ENCODE results near the gene RGS6.

RGS6 gene

DNA sequence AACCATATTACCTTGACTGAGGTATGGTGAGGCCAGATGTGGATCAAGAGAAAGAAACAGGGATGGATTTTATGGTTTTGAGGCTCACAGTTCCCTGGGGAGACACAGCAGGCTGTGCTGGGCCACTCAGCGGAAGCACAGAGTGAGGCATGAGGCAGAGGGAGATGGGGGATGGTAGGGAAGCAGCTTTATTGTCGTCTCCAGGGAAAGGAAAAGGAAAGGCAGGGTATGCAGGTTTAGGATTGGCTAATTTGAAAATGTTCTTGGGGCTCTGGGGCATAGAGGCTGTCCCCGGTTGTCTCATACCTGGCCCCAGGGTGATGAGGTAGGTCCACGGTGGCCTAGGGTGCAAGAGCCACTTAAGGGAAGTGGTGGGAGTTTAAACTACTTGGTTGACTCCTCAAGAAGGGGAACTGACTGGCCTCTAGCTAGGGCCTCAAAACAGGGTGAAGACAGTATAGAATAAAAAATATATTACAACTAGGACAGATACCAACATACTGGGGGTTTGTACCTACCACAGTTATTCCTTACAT, 322.8 kb downstream of the RGS6 start:
- no peak for DNase-seq

DNA sequence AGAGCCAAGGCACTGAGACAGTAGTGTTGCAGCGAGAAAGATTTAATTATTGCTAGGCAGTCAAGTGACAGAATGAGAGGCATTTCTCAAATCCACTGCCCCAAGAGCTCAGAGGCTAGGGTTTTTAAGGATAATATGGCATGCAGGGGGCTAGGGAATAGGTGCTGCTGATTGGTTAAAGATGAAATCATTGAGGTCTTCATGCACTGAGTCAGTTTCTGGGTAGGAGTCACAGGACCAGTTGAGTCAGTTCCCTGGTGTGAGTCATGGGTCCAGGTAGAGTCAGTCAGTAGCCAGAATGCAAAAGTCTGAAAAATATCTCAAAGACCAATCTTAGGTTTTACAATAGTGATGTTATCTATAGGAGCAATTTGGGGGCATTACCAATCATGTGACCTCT, 323.8 kb downstream of the RGS6 start:
- no peak for DNase-seq

DNA sequence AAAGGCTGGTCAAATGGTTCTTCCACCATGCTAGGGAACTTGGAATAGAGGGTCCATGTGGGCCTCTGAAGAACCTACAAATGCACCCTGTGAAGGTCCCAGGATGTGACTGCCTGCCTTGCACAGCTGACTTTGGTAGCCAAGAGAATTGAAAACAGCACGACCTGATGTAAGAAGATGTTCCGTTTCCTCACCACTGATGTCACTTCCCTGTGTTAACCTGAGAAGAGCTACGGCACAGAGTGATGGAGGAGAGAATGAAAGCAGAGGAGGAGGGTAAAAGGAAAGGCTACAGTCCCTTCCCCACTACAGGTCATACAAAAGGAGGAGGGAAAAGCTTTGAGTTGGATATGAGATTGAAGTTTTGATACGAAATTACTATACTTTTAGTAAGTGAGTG, 328.8 kb downstream of the RGS6 start:
- DNase-seq, result no peak

DNA sequence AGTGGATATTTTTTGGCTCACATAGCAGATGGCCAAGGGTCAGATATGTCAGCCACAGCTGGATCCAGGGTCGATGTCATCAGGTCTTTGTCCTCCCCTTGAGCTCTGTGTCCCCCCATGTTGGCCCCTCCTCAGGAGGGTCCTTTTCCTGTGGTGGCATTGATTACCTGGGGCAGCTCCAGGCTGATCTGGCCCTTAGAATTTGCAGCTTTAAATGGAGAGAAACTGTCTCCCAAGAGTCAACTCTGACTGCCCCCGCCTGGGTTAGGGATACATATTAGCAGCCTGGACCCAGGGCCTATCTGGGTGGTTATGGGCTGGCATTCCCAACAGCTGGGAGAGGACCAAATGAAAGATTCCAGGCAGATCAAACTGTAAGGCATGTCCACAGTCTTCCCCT, 330.5 kb downstream of the RGS6 start:
- no peak for DNase-seq

DNA sequence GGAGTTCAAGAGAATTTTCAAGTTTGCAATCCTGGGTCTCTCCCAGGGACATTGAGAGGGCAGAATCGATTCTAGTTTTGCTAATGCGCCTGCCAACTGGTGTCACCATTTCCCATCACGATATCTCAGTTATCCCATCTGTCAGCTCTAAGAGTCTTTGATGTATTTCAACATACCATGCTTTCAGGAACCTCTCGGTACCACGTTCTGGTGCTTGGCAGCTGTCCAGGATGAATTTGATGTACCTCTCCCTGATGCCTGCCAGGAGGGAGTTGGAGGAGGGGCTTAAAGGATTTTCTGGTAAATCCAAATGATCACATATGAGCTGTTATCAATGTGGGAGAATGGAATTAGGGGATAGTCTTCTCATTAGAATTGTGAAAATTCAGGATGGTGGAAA, 332.5 kb downstream of the RGS6 start:
- DNase-seq, result no peak

DNA sequence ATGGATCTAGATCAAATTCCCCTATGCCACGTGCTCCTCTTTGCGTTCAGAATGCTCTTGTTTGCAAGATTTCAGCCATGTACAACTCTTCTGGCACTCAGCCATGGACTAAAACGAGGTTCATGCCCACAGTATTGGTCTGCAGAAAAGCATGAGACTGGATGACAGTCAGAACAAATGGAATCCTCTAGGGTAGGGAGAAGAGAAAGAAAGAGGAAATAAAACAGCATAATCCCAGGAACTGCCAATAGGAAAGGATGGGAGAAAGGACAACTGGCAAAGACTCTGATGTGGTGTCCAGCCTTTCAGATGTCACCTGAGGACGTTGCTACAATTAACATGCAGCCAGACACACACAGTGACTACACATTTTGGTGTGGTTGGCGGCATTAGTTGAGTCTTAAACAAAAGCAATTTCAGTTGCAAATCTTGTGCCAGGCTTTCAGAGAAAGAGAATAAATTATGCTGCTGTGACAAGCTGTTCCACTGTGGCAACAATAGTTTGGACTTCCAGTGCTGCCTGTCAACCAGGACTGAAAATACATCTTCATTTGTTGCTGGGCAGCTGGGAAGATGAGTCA, 338.0 kb downstream of the RGS6 start:
- DNase-seq, result no peak

DNA sequence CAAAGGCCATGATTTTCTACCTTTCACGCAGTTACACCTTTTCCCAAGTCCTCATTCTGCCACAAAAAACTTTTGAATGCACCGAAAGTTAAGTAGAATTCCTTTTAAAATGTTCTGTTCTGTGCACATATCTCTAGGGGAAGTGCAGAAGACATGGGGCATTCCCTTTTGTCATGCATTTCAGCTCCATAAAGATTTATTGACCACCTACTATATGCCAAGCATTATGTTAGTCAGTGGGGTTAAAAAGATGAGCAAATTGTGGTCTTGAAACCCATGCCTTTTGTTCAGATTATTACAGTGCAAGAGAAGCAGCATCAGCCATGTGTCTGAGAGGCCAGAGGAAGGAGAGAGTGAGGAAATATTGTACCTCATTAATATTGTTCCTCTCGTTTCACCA, 338.5 kb downstream of the RGS6 start:
- DNase-seq, result no peak

DNA sequence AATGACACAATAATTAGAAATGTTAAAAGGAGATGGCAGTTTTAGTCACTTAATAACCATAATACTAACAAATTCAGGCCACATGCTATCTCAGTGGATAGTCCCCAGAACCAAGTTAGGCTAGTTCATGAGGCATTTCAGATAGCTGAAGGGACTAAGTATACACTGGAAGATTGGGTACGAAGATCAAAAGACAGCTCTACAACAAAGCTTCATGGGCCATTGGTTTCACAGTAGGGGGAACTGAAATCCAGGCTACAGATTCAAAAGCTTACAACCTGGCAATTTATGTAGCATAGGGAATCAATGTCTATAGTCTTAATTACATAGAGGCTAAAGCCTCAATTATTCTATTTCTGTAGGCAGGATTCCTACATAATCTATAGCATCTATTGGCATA, 343.0 kb downstream of the RGS6 start:
- no peak for DNase-seq

DNA sequence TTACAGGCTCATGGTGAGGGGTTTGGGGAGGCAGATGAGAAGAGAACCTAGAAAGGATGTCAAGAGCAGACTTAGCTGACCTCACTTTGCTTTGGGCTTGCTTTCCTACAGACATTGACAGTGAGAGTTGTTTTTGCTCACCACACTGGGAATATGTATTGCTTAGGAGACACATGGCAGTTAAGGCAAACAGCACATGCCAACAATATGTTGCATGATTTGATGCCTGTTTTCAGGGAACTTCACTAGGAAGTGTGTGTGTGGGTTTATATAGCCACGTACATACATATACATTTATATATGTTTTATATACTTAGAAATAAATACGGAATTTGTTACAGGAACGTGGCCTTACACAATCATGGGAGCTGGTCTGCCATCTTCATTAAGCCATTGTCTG, 346.1 kb downstream of the RGS6 start:
- no peak for DNase-seq

DNA sequence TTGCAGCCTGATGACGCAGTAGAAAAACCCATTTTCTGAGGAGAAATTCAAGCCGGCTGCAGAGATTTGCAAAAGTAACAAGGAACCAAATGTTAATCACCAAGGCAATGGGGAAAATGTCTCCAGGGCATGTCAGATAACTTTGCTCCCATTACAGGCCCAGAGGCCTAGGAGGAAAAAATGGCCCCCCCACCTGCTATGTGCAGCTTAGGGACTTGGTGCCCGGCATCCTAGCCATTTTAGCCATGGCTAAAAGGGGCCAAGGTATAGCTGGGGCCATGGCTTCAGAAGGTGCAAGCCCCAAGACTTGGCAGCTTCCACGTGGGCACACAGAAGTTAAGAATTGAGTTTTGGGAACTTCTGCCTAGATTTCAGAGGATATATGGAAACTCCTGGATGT, 351.9 kb downstream of the RGS6 start:
- no peak for DNase-seq

DNA sequence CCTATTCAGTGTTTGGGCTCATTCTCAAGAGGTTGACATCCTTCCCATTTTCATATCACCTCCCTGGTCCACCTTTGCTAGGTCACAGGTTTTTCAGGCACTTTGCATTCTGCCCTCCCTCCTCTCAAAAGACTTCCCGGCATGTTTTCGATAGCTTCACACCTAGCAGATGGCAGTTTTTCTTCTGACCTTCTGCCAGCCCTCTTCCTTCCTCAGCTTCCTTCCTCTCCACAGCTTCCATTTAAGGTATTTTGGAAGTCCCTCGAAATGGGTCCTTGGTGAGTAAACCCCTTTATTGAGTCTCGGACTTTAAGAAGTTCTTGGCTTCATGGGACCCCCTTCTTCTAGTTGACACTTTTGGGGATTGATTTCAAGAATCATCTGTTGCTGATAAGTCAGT, 358.0 kb downstream of the RGS6 start:
- no peak for DNase-seq

DNA sequence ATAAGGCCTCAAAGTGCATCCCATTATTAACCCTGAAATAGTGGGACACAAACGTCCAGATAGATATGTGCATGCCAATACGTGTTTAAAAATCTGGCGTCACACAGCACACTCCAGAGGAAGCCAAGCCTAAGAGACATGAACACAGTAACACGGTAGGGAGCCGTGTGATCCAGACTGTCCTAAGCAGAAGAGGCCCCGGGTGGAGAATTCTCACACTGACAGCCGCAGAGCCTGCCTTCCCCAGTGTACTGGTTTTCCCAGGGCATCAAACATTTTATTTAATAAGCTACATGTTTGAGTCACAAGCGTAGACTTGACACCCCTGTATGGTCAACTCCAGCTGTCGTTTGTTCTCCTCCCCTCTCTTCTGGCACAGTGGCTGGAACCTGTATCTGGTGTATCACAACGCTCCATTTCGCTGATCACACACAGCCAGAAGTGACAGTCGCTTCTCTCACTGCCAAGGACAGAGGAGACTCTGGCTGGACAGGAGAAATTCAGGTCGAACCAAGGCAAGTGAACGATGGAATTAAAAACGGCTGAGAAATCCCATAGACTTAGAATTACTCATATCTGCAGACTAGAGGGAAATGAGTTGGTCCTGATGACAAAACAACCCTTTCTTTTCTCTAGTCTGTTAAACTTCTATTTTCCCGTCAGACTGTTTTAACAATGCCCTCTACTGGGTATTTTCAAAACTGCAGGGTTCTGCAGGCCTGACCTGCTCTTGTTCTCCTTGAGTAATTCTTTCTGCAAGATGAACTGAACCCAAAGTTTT, 359.9 kb downstream of the RGS6 start:
- DNase-seq, result no peak

DNA sequence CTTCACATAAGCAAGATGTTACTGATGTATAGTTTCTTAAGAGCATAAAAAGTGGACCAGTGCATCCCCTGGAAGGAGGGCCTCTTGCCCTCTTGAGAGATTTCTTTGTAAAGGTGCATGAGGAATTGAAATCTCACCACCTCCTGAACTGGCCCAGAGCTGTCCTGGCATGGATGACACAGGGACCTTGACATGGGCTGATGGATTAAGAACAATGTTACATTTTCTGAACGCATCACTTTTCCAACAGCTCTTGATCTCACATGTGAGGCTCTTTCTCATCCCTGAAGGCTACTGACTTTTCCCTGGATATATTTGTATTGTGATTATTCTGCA, 360.4 kb downstream of the RGS6 start:
- DNase-seq, result no peak

DNA sequence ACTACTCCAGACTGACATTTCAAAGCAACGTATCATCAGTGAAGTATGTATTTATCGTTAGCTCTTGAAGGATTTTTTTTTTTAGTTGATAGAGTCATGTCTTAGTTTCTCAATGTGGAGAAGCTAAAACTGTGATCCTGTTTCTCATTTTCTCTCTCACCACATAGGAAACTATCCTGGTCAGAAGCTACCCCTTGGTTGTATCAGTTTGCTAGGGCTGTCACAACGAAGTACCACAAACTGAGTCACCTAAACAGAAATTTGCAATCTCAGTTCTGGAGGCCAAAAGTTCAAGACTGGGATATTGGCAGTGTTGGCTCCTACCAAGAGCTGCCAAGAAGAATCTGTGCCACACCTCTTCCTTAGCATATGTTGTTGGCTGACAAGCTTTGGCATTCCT, 369.1 kb downstream of the RGS6 start:
- no peak for DNase-seq

DNA sequence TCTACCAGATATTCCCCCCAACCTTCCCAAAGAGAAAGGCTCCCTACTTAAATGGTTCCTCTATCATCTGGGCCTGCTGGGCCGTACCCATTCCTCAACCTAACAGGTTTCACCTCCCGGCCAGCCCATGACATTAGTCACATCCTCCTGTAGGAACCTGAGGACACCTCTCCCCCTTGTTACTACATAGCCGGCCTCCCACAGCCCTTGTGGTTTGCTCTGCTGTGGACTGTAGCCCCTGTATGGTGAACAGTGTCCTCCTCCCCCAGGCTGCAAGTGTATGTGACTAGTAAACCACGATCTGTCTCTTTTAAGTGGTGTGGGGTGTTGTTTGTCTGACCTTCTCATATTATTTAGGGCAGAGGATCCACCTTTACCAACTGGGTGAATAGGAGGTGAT, 371.7 kb downstream of the RGS6 start:
- DNase-seq, result no peak

DNA sequence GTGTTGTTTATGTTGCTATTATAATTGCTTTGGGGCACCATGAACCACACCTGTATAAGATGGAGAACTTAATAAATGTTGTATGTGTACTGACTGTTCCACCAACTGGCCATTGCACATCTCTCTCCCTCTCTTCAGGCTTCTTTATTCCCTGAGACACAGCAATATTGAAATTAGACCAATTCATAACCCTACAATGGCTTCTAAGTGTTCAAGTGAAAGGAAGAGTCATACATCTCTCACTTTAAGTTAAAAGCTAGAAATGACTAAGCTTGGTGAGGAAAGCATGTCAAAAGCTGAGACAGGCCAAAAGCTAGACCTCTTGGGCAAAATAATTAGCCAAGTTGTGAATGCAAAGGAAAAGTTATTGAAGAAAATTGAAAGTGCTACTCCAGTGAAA, 373.3 kb downstream of the RGS6 start:
- DNase-seq, result no peak

DNA sequence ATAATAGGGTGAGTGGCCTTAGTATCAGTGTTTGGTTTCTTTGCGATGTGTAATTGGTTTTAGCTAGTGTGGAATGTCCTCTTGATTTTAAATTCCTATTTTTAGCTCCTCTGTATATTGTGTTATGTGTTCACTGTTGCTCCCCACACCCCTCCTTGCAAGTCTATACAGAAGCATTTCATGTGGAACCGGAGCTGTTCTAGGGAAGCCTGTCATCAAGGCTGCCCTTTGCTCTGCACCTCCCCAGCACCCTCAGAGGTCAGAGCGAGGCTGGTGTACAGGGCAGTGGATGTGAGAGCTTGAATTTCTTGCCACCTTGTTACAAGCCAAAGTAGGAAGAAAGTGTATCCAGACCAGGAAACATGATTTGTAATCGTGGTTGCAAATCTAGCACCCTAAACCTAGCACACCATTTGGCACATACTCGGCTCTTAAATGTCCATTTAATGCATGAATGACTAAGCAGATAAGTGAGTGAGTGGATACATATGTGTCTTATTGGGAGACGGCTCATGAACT, 376.8 kb downstream of the RGS6 start:
- no peak for DNase-seq

DNA sequence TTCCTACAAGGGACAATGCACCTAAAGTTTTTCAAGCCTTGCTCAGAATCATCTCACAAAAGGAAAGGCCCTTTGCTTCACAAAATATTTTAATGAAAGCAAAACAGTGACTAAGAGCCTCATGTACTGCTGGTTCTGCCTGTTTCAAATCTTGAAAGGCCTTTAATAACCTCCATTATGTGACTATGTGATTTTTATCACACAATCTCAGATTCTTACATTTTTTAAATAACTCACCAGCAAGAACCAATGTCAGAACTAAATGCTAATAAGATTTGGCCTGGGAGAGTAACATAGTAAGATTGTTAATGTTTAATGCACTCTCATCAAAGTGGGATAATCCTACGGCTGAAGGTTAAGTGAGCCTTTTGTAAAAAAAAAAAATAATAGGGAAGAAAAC, 378.9 kb downstream of the RGS6 start:
- no peak for DNase-seq

DNA sequence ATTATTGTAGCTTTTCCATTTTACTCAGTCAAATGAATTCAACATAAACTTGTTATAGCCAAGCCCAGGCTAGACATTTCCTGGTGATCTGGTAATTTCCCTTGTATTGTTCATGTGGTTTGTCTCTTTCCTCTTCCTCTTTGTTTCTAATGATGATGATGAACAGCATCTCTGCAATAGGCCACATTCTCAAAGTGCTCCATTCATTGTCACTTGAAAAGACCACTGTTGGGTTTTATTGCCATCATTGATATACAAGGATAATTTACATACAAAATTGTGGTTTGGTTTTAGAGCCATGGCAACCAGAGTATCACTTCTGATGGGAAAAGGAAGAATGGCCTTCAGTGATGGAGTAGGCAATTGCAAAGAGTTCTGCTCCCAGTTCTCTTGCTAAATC, 379.3 kb downstream of the RGS6 start:
- no peak for DNase-seq

DNA sequence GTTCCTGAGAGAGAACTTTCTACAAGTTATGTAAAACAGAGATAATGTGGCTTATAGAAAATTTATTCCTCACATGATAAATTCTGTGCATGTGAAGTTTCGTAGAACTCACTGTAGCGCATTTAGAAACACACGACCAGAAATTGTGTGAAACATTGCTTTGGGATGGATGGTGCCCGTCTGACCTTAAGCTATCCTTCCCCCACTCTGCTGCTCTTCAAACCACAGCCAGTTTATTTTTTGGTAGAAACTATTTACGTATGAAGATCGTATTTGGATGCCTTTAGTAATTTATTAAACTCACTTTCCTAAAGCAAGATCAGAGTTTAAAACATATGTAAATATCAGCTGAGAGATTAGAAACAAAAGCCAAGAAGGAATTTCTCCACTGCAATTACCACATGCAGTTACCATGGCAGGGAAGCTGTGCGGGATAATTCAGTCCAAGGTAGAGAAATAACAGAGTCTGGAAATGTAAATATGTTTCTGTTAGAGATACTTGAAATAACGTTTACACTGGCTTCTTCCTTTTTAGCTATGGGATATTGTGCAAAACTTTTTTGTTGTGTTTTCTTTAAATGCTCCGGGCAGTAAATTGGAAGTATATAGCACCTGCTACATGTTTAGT, 382.7 kb downstream of the RGS6 start:
- no peak for DNase-seq

DNA sequence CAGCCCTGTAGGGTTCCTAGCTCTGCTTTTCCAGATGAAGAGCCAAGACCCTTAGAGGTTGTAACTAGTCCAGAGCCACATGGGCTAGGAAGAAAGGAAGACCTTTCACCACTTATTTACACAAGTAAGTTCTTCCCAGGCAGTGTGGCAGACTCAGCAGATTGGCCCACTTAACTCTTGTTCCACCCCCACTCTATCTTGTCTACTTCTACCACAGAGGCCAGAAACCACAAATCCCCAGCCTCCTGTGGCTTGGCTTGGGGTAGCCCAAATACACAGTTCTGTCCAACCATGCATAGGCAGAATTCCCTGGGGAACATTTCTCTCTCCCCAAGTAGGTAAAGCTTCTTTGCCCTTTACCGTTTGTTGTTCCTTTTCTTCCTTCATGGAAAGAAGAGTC, 383.5 kb downstream of the RGS6 start:
- DNase-seq, result no peak

DNA sequence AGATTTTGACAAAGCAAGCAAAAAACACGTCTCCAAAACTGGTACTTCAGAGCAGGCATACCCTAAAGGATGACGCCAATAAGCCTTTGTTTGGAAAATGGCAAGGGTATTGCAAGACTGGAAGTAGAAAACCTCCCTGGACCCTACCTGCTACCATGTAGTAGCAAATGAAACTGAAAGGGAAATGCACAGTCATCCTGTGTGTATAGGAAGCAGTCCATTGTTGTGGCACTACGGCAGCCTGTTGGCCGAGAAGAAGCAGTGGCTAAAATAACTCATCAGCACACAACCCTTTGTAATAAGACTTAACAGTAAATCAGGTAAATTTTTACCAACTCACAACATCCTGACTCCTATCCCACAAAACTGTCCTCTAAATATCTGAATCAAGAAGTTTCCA, 386.4 kb downstream of the RGS6 start:
- no peak for DNase-seq

DNA sequence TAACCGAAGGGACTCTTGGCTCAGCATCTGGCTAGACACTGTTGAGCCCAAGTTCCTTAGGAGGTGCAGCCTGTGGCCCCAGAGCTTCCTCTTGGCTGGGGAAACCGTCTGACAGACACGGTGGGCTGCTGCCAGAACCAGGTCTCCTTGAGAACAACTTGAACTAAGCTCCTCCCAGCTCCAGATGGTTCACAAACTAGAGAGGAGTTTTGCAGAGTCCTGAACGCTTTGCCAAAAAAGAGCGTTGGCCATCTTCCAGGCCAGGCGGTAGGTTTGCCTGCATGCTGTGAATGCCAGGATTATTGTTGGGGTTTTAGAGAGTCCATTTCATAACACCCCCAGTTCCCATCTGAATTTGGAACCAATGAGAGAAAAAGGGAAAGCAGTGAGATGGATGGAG, 399.8 kb downstream of the RGS6 start:
- no peak for DNase-seq

DNA sequence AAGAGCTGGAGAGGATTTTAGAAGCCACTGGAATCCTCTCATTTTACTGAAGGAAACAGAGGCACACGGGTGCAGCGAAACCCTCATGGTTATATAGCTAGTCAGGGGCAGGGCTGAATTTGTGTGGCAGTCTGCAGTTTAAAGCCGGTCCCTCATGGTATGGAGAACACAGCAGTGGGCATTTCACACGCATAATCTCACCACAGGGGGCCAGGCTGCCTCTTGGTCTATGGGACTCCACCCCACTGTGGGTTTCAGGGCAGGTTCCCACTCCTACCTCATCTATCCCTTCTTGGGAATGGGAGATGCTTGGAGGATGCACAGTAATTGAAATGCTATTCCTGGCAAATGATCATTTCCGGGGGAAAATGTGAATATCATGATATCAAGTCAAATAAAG, 400.6 kb downstream of the RGS6 start:
- no peak for DNase-seq

All from CD4-positive, alpha-beta T cell treated with Interleukin-15 for 1 hour (primary cell).